ENCODE results near the gene CDK4. TPM values are rescaled to one million over a fixed set of nuclear protein-coding genes. Genes with fewer than 3 reads are reported as not detected.

Gene CDK4
- total and polyA plus RNA-seq, 2 of the 13 experiments (the other 11 are each of a cell fraction or from before 2014, with no cell fraction given) = 191 to 209 TPM

DNA sequence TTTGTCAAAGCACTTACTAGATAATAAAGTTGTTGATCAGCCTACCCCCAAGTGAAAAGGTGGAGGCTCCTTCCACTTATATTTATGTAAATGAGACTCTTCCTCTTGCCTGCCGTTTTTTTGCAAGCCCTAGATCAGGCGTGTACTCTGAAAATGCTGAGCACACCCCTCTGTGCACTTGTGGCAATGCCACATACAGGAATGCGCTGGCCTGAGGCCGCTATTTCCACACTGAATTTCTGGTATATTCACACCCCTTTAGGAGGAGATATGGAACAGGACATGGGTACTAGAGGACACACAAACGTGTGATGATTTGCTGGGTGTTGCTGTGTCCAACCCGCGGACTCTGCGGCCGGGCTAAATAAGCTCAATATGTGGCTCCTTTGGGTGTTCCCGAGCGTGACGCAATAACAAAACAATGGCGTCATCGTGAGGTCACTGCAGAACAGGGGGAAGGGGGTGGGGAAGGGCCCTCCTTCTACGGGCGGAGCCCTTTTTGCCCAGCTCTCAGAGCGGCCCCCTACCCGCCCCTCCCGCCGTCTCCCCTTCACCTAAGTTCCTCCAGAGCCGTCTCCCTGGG, 7.8 kb downstream of the CDK4 start (continued):
- TF ChIP-seq, protein P1, sequence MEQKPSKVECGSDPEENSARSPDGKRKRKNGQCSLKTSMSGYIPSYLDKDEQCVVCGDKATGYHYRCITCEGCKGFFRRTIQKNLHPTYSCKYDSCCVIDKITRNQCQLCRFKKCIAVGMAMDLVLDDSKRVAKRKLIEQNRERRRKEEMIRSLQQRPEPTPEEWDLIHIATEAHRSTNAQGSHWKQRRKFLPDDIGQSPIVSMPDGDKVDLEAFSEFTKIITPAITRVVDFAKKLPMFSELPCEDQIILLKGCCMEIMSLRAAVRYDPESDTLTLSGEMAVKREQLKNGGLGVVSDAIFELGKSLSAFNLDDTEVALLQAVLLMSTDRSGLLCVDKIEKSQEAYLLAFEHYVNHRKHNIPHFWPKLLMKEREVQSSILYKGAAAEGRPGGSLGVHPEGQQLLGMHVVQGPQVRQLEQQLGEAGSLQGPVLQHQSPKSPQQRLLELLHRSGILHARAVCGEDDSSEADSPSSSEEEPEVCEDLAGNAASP (CRISPR knock-in tag; IDR thresholded peaks at IDR 0.05; ENCODE audit: borderline replicate concordance) = 0 out of 2 replicates have a peak, but pooled peaks have one; percentile 14
- TF ChIP-seq EZH2 (conservative IDR thresholded peaks at IDR 0.05; ENCODE audit: low read depth, low read length) (no peak), ZNF317 (CRISPR knock-in tag; IDR thresholded peaks at IDR 0.05) (peak; percentile 63; the same call in 1 of the 2 replicates), ZSCAN30 (CRISPR knock-in tag; IDR thresholded peaks at IDR 0.05) (no peak), SOX6 (IDR thresholded peaks at IDR 0.05) (no peak), SOX6 (CRISPR knock-in tag; IDR thresholded peaks at IDR 0.05) (no peak), HNRNPK (IDR thresholded peaks at IDR 0.05; ENCODE audit: low read depth, low read length, poor library complexity, severe bottlenecking) (no peak), PHF5A (CRISPR knock-in tag; IDR thresholded peaks at IDR 0.05; ENCODE audit: low read depth, unreplicated experiment) (peak; percentile 41), GATA4 (IDR thresholded peaks at IDR 0.05; ENCODE audit: borderline replicate concordance, low read depth) (peak; percentile 21; the same call in 1 of the 2 replicates), ZNF350 (CRISPR knock-in tag; IDR thresholded peaks at IDR 0.05; ENCODE audit: borderline replicate concordance, low read depth) (peak; percentile 17; the same call in 1 of the 2 replicates), POGZ (CRISPR knock-in tag; IDR thresholded peaks at IDR 0.05) (peak; percentile 1; the same call in 1 of the 2 replicates), ZNF367 (CRISPR knock-in tag; IDR thresholded peaks at IDR 0.05; ENCODE audit: borderline replicate concordance) (no peak), CREM (IDR thresholded peaks at IDR 0.05) (peak; percentile 92; the same call in 1 of the 2 replicates), CREM (CRISPR knock-in tag; IDR thresholded peaks at IDR 0.05) (peak; percentile 66; the same call in 1 of the 2 replicates), ZNF331 (CRISPR knock-in tag; IDR thresholded peaks at IDR 0.05) (no peak)
- TF ChIP-seq, protein P2, sequence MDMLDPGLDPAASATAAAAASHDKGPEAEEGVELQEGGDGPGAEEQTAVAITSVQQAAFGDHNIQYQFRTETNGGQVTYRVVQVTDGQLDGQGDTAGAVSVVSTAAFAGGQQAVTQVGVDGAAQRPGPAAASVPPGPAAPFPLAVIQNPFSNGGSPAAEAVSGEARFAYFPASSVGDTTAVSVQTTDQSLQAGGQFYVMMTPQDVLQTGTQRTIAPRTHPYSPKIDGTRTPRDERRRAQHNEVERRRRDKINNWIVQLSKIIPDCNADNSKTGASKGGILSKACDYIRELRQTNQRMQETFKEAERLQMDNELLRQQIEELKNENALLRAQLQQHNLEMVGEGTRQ (IDR thresholded peaks at IDR 0.05; ENCODE audit: low read depth, low read length) = no peak
- TF ChIP-seq, protein P2 (CRISPR knock-in tag; IDR thresholded peaks at IDR 0.05; ENCODE audit: borderline replicate concordance) = no peak
- TF ChIP-seq, protein P3, sequence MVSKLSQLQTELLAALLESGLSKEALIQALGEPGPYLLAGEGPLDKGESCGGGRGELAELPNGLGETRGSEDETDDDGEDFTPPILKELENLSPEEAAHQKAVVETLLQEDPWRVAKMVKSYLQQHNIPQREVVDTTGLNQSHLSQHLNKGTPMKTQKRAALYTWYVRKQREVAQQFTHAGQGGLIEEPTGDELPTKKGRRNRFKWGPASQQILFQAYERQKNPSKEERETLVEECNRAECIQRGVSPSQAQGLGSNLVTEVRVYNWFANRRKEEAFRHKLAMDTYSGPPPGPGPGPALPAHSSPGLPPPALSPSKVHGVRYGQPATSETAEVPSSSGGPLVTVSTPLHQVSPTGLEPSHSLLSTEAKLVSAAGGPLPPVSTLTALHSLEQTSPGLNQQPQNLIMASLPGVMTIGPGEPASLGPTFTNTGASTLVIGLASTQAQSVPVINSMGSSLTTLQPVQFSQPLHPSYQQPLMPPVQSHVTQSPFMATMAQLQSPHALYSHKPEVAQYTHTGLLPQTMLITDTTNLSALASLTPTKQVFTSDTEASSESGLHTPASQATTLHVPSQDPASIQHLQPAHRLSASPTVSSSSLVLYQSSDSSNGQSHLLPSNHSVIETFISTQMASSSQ (IDR thresholded peaks at IDR 0.05; ENCODE audit: low read depth) = 0 out of 2 replicates have a peak, but pooled peaks have one; percentile 24
- TF ChIP-seq, protein P3 (CRISPR knock-in tag; IDR thresholded peaks at IDR 0.05; ENCODE audit: borderline replicate concordance) = no peak
- TF ChIP-seq, protein P4, sequence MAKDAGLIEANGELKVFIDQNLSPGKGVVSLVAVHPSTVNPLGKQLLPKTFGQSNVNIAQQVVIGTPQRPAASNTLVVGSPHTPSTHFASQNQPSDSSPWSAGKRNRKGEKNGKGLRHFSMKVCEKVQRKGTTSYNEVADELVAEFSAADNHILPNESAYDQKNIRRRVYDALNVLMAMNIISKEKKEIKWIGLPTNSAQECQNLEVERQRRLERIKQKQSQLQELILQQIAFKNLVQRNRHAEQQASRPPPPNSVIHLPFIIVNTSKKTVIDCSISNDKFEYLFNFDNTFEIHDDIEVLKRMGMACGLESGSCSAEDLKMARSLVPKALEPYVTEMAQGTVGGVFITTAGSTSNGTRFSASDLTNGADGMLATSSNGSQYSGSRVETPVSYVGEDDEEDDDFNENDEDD (CRISPR knock-in tag; IDR thresholded peaks at IDR 0.05; ENCODE audit: borderline replicate concordance) = no peak
- TF ChIP-seq, protein P5, sequence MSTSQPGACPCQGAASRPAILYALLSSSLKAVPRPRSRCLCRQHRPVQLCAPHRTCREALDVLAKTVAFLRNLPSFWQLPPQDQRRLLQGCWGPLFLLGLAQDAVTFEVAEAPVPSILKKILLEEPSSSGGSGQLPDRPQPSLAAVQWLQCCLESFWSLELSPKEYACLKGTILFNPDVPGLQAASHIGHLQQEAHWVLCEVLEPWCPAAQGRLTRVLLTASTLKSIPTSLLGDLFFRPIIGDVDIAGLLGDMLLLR (CRISPR knock-in tag; IDR thresholded peaks at IDR 0.05) = no peak
